ENCODE results near the gene ADGRV1.

DNA sequence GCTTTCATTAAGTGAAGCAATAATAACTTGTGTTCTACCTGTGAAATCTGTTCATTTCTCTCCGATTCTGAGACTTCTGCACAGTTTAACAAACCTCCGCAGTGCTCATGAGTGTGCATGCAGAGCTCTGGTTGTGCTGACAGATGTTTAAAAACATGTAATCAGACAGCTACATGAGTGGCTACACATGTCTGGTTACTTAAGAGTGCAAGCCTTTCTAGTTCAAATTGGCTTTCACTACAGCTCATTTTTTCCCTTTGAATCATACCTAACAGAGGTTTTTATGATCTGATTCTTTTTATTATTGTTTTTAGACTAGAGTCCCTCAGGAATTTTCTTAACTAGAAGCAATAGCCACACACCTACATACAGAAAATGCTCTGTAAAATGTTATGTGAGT lies 514.3 kb downstream of the ADGRV1 start:
- TF ChIP-seq EP300 (IDR thresholded peaks at IDR 0.05; ENCODE audit: borderline replicate concordance in 1 of 2, low read depth in 1 of 2, low read length in 1 of 2) (no peak), YY1 (IDR thresholded peaks at IDR 0.05; ENCODE audit: low read depth) (no peak), TAF1 (IDR thresholded peaks at IDR 0.05; ENCODE audit: borderline replicate concordance, low read depth, low read length) (no peak)
- TF ChIP-seq, protein P1, sequence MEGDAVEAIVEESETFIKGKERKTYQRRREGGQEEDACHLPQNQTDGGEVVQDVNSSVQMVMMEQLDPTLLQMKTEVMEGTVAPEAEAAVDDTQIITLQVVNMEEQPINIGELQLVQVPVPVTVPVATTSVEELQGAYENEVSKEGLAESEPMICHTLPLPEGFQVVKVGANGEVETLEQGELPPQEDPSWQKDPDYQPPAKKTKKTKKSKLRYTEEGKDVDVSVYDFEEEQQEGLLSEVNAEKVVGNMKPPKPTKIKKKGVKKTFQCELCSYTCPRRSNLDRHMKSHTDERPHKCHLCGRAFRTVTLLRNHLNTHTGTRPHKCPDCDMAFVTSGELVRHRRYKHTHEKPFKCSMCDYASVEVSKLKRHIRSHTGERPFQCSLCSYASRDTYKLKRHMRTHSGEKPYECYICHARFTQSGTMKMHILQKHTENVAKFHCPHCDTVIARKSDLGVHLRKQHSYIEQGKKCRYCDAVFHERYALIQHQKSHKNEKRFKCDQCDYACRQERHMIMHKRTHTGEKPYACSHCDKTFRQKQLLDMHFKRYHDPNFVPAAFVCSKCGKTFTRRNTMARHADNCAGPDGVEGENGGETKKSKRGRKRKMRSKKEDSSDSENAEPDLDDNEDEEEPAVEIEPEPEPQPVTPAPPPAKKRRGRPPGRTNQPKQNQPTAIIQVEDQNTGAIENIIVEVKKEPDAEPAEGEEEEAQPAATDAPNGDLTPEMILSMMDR (IDR thresholded peaks at IDR 0.05) = no peak

Measured in SK-N-SH (cell line).